Amniotic stem cell (primary cell): Measurements from ENCODE around the gene KLHL35.

Experiments
- DNase-seq: peaks from one replicate; lab custom pipeline; 2025; lab: John Stamatoyannopoulos, UW

The KLHL35 gene

DNA sequence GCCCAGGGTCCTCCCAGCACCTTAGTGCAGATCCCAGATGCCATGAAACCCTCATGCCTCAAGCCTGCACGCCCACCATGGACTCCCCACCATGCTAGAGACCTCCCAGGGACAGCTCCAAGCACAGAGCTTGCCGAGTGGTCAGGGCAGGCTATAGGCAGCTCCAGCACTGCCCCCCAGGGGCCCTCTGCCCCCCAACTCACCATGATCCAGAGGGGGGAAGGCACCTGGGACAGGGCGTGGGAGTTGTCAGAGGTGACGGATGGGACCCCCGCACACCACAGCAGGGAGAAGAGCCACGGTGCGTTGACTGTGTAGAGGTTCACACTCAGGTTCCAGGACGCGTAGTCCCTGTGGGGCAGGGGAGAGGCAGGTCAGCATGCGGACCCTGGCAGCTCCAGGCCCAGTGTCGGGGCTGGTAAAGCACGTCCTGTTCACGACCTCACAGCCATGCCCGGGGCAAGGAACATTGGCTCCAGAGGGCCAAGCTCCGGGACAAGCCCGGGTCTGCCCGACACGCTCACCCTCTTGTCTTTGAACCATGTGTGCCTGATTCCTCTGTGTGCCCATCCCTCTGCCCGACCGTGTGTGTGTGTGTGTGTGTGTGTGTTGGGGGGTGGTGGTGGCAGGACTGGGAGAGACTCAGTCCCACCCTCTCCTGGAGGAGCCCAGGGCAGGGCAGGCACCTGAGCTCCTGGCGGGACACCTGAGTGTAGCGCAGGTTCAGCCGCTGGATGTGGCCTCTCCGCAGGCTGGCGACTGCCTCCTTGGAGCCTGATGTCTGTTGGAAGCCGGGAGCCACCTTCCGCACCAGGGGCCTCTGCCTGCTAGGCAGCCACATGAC is 8.2 kb upstream of the KLHL35 start:
- DNase-seq, result no peak

DNA sequence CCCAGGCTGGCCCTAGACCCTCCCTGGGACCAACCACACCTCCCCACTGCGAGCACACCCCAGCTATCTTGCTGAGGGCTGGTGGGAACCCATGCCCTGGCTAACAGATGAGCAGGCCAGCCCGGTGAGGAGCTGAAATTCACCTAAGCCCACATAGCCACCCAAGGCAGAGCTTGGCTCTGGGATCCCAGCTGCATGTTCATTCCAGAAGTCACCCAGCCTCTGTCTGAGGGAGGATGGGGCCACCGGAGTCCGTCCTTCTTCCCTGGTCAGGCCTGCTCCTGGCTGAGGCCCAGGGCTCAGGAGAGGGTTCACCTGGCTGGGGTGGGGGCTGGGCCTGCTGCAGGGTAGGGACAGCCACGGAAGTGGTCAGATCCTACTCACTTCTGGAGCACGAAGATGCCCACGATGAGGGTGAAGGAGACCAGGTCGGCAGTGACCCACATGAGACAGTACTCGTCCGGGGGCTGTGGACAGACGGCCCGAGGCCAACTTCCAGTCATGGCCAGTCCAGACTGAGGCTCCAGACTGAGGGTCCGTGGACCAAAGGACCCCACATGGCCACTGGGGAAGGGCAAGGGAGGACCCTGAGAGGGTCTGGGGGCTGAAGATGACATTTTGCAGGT is 6.6 kb upstream of the KLHL35 start:
- no peak for DNase-seq

DNA sequence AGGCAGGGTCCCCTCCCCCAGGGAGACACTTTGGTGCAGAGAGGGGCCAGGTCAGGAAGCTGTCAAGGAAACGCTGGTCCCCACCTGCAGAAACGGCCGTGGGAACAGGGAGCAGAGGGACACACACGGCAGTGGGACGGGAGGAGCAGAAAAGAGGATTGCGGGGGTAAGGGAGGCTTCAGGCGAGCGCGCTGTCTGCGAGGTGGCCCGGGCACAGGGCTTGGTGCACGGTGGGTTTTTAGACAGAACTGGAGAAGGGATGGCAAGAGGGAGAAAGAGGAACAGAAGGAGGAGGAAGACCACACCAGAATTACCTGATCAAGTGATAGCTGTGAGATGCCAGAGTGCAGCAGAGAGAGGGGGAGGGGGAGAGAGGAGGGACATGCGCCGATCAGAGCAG is 6.0 kb upstream of the KLHL35 start:
- no peak for DNase-seq

DNA sequence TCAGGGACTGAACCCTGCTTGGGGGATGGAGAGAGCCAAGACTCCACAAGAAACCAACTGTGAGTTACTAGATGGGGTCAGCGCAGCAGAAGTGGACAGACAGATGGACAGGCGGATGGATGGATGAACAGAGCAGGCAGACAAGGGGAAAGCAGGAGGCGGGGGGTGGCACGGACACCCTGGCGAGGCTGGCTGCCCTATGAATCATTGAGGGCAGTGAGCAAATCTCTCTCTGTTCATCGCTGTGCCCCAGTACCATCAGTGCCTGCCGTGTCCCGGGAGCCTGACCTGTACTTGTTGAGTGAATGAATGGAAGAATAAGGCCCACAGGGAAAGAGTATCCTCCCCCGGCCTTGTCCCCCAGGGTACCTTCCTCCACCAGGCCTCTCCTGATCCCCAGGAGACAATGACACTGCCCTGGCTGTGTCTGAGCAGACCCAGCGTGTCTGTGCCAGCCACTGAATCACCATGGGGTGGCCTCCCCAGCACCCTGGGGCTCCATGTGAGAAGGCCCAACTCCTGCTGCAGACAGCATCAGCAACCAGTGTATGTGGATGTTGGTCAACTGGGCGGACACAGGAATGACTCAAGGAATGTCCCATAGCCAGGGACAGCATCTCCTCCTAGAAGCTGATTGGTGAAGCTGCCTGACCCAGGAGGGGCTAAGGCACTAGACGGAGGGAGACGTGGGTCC is 5.1 kb upstream of the KLHL35 start:
- DNase-seq, result no peak

DNA sequence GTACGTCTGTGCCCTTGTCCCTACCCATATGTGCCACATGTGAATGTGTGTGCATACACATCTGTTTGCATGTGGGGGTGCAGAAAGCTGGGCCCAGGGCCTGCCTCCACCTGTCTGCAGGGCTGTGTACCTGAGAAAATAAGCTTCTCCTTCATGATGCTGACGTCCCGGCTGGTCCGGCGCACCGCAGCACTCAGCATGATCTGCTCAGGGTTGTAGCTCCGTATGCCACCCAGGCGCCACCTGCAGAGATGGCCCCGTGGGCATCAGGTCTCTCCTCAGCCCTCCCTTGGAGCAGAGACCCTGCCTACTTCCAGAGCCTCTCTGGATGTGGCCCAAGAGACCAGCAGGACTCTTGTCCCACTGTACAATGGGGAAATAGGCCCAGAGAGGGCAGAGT is 3.8 kb upstream of the KLHL35 start:
- DNase-seq, result no peak

DNA sequence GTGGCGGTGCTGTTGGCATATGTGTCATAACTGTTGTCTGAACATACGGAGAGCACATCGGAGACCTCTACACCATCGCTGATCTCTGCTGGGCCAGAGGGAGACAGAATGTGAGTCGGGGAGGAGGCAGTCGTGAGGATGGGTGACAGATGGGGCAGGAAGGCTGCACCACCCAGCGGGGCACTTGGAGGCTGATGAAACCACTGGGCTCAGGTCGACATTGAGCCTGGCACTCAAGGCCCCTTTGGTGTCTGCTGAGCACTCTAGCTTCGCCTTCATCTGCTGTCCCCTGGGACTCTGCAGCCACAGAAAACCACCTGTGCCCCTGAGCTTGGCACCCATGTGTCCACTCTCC is 2.5 kb upstream of the KLHL35 start:
- no peak for DNase-seq

- no peak for DNase-seq
These were observed 2.0 kb upstream of the KLHL35 start for GRCh38 chr11:75434886-75435570.

- no peak for DNase-seq
These were observed 1.0 kb upstream of the KLHL35 start for GRCh38 chr11:75434051-75434450.

GRCh38 chr11:75433443-75433842 is 440 bp upstream of the KLHL35 start:
- DNase-seq, result no peak

GRCh38 chr11:75431533-75432525 is 1.2 kb downstream of the KLHL35 start:
- DNase-seq, result no peak

DNA sequence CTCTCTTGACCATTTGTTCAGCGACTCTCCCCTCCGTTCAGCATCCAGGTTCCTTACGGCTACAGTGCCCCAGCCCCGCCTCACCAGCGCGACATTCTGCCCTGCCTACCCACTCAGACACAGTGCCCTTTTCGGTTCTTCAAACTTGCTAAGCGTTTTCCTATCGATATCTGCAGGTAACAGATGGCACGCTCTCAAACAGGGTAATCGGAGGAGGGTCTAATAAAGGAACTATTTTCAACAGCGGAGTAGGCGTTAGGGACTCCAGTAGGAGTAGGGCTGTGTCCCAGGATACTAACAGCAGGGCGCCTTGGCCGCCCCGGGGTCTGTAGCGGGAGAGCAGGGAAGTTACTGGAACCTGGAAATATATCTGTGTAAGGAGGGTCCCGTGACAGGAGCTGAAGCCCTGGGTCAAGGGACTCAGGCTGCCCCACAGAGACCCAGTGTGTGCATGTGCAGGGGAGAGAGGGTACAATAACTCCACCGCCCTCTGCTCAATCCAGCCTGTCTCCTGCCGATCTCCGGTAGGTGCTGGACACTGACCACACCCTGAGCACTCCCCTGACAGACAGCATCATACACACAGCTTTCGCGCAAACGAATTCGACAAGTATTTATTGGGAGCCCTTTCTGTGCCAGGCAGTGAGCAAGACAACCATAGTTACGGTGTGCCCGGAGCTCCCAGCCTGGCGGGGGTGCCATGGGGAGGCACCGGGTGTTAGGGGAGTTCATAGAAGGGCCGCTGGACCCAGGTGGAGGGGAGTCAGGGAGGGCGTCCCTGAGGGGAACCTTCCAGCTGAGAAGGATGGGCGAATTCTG is 2.1 kb downstream of the KLHL35 start:
- no peak for DNase-seq

- peak; percentile 52 for DNase-seq
These were observed 2.9 kb downstream of the KLHL35 start for GRCh38 chr11:75429902-75430713.

DNA sequence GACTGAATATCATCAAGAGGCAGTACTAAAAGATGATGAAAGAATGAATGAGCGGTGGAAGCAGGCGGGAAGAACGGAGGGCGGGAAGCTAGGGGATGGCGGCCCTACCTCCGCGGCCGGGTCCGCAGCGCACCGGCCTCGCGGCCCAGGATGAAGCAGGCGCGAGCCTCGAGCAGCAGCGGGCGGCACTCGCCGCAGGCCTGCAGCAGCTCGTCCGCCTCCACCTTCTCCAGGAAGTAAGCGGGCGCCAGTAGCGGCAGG is 3.4 kb downstream of the KLHL35 start:
- DNase-seq, result no peak

DNA sequence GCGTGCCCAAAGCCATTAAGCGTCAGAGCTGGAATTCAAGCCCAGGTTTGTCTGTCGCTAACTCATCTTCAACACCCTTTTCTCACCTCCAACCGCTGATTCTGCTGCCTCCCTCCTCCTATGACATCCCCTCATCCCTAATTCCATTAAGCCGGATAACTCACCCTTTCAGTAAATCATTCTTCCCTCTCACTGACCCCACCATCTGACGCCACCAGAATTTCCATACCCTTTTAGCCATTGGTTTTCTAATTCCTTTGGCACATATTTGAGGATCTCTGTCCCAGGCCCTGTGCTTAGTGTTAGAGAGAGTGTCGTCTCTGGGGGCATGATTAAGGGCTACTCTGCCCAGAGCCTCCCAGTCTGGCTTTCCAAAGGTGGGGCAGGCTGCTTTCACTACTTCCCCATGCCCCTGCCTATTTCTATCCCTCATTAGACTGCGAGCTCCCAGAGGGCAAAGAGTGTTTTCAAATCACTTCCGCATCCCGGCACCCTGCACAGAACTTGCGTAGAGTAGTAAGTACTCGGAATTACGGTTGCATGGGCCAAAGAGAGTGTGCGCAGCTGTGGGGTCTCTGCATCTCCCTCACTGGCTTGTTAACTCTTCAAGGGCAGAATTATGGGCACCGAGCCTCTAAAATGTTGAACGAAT is 3.9 kb downstream of the KLHL35 start:
- no peak for DNase-seq

DNA sequence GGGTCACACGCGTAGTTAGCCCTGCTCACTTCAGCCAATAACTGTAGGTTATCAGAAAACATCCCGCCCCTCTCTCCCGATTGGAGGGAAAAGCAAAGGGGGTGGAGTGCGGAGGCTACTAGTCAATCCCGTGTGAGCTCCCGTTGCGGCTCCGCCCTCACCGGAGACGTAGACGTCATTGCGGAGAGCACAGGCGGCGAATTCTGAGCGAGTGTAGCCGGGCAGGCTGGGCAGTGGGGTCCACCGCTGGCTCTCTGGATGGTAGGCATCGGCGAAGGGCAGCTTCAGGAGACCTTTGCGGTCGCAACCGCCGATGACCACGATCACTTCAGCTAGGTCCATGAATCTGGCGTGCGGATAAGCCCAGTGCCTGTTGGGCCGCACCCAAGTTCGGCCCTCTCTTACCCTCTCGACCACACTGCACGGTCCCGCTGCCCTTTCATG is 4.7 kb downstream of the KLHL35 start:
- DNase-seq, result peak; percentile 81

DNA sequence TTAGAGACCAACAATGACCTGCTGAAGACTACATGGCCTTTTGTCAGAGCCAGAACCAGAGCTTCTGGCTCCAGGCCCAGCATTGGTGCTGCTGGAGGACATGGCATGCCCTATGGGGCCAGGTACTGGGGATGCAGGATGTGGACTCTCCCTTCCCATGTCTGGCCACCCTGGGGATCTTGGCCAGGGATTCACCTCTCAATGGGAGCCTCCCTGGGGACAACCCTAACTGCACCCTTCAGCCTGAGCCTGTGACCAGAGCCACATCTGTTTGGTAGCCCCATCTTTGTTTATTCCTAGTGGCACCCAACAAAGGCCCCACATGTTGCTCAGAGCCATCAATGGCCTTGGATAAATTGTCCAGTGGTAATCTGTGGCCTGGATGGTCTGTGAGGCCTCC is 5.8 kb downstream of the KLHL35 start:
- DNase-seq, result no peak

- no peak for DNase-seq
These were observed 6.3 kb downstream of the KLHL35 start for GRCh38 chr11:75426720-75427086.

GRCh38 chr11:75425422-75425821 is 7.6 kb downstream of the KLHL35 start:
- DNase-seq, result no peak

DNA sequence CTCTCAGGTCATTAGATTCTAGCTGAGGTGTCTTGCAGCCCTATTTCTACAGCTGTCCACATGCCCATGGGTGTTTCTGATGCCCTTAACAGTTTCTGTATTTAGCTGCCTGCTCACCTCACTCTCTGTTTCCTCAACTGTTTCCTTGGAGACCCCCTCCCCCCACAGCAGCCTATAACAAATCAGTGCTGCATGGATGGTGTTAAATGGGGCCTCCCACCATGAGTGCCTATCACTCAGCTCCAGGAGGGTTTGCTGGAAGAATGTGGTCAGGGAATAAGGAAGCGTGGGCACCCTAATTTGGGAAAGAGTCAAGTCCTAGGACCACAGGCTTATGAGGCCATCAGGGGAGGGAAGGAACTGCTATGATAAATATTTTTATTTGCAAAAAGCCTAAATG is 8.6 kb downstream of the KLHL35 start:
- DNase-seq, result no peak
